GM18508 (cell line): ENCODE measurements around the gene FAM184A.

ENCODE experiments used
- ATAC-seq: cut with Tn5 transposase; IDR thresholded peaks from one replicate; pipeline ENCODE4 v1.9.1; 2021; ENCODE audit warnings: moderate number of reproducible peaks; ENCODE audit not compliant: insufficient read depth, unreplicated experiment

Gene FAM184A

DNA sequence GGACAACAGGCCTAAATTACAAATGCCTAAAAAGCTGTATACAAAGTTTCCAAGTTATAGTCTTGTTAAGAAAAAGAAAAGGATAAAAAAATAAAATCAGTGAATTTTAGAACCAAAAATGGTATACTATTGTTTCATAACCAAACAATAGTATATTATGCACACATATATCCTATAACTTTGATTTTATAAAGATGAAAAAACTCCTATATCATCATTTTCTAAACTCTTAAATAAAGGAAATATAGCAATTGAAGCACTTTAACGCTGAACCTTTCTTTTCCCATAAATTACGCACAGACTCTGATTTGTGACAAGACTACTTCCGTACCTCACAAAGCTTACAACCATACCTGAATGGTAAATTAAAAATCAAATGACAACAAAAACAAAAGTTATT is 107.6 kb downstream of the FAM184A start:
- no peak for ATAC-seq

DNA sequence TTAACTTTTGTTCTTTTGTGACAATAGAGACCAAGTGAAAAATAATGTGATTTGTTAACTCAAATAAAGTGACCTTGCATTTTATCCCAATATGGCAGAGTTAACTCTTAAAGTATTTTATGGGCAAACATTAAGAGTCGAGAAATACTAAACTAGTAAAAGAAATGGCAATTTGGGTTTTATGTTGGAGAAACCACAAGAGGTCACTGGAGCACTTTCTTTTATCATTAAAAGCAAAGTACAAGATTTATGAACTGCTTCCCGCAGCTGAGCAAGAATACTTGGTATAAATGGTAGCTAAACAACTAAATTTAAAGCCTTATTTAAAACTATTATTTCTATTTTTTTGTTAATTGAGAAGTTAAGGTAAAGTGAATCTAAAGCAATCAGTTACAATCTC is 110.0 kb downstream of the FAM184A start:
- no peak for ATAC-seq

DNA sequence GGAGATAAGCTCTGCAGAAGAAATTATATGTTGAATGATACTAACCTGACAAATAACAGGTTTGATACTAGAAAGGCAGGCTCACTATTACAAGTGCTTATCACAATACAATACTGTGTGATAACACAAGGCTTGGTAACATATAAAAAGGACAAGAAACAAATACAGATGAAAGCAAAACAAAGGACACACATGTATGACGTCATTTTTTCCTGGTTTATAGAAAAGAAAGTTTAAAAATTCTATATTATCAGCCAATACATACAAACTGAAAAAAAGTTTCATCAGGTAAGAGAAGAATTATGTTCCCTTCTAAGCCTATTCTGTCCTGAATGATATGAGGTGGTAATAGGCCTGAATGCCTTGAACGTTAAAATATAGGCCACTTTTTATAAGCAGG is 111.2 kb downstream of the FAM184A start:
- no peak for ATAC-seq

DNA sequence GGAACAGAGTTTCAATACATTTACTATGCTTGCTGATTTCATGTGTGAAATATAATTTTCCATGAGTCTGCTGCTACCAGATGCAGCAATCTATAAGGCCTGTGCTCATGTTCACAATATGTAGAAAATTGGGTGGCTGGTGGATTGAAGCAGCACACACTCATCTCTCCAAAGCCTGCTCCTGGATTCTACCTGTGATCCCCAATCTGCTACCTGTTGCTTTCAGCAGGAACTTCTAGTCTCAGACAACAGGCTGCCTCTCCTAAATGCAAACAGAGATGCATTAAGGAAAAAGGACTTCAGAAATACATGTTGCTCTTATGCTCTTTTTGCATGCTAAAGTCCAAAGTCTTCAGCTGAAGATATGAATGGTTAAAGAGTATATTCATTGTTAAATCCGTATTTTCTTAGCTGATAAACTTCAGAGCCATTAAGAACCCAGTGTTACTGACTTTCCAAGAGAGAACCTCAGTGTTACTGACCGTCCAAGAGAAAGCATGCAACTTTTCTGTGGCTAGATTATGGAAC is 112.6 kb downstream of the FAM184A start:
- no peak for ATAC-seq

DNA sequence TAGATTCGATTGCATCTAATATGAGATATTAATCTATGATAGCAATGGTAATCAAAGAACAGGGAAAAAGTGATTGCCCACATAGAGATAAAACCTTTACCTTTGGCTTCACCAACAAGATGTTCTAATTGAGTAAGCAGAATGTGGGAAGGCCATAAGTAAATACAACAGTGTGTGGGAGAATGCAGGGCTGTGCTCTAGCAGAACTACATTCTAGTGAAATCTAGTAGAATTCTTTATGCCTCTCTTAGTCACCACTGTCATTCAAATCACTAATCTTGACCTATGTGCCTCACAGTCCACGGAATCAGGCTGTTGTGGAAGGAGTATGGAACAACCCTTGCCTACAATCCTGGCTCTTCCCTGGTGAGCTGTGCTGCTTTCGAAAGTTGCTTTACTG is 113.1 kb downstream of the FAM184A start:
- ATAC-seq = no peak

DNA sequence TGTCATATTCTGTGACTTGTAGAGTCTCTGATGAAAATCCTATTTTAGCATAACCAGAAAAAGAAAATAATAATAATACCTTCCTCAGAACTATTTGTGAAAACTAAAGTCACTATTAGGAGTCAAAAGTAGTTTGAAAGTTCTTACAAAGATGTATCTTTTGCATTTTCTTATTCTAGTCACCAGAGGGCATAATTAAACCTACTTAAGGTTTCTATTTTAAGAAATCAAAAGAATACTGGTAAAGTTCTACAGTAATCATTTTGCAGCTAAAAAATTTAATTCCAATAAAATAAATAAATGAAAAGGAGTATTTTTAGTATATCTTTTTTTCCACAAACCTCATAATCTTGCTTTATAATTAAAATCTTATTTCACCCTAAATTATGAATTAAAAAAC is 115.5 kb downstream of the FAM184A start:
- ATAC-seq = no peak

DNA sequence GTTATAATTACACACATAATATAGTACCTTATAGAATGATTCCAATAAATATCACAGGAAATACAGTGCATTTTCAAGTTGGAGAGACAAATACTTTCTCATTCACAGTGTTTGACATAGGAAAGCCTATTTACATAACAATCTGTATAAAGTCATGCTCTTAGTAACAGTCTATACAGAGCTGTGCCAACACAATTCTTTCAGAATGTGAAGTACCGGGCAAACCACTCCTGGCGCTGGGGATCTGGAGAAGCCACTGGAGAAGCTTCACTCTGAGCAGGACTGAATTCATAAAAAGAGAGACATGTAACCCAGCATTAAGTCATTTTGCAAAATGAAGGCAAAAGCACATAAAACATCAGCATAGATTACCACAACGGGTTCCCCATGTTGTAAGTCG is 118.6 kb downstream of the FAM184A start:
- no peak for ATAC-seq

DNA sequence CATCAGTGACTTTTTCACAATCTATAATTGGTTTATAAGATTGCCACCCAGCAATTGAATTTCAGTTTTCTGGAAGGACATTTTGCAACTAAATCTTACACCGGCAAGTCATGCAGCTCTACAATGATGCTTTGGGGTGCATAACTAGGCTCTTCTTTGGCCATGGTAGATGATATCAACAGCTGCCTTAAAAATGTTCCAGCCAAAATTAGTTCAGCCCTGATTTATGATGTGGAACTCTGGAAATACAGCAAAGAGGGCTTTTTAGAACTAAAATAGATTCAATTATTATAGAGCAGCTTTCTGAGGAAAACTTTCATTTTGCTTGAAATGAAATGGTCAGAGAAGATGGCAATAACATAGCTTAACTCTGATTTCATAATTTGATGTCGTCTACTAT is 125.1 kb downstream of the FAM184A start:
- no peak for ATAC-seq

DNA sequence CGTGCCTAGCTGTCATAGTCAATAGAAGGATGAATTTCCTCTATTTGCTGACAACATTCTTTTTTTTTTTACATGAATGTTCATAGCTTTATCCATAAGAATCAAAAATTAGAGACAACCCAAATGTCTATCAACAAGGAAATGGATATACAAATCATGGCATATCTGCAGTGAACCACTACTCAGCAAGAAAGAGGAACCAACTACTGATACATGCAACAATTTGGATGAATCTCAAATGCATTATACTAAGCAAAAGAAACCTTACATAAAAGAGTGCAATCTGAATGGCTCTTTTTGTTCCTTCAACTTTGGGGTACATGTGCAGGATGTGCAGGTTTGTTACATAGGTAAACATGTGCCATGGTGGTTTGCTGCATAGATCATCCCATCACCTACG is 125.8 kb downstream of the FAM184A start:
- no peak for ATAC-seq

DNA sequence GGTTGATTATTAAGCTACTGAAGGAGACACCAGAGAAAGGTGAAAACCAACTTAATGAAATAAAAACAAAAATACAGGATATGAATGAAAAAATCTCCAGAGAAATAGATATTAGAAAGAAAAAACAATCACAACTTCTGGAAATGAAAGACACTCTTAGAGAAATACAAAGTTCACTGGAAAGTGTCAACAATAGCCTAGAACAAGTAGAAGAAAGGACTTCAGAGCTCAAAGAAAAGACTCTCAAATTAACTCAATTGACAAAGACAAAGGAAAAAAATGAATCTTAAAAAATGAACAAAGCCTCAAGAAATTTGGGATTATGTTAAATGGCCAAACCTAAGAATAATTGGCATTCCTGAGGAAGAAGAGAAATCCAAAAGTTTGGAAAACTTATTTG is 133.2 kb downstream of the FAM184A start:
- no peak for ATAC-seq

DNA sequence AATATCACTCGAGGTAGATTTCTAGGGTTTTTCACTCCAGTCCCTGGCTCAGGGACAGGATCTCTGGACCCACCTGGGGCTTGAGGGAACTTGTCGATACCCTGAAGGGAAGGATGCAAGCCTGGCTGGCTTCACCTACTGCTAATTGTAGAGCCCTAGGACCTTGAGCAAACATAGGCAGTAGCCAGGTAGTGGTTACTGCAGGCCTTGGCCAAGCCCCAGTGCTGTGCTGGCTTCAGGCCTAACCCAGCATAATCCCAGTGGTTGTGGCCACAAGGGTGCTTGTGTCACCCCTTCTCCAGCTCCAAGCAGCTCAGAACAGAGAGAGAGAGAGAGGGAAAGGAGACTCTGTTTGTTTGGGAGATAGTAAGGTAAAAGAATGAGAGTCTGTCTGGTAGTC is 137.7 kb downstream of the FAM184A start:
- ATAC-seq = no peak

DNA sequence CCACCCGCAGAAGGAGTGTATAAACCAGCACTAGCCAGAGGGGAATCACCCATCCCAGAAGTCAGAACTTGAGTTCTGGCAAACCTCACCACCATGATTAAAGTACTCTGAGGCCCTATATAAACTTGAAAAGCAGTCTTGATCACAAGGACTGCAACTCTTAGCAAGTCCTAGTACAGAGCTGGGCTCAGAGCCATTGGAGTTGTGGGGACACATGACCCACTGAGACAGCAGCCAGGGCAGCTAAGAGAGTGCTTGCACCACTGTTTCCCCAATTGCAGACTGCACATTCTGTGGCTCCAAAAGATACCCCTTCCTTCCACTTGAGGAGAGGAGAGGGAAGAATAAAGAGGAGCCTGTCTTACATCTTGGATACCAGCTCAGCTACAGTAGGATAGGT is 138.8 kb downstream of the FAM184A start:
- ATAC-seq = no peak

DNA sequence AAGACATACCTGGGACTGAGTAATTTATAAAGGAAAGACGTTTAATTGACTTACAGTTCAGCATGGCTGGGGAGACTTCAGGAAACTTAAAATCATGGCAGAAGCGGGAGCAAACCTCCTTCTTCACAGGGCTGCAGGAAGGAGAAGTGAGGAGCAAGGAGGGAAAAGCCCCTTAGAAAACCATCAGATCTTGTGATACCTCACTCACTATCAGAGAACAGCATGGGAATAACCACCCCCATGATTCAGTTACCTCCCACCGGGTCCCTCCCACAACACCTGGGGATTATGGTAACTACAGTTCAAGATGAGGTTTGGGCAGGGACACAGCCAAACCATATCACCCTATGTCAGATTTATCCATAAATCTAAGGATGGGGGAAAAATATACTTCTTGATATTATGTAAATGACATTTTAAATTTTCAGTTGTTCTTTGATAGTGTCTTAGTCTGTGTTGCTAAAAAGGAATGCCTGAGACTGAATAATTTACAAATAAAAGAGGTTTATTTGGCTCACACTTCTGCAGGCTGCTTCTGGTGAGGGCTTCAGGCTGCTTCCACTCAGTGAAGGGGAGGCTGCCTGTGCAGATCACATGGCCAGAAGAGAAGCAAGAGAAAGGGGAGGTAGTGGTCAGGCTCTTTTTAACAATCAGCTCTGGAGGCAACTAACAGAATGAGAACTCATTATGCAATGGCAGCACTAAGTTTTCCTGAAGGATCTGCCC is 142.3 kb downstream of the FAM184A start:
- ATAC-seq = no peak

DNA sequence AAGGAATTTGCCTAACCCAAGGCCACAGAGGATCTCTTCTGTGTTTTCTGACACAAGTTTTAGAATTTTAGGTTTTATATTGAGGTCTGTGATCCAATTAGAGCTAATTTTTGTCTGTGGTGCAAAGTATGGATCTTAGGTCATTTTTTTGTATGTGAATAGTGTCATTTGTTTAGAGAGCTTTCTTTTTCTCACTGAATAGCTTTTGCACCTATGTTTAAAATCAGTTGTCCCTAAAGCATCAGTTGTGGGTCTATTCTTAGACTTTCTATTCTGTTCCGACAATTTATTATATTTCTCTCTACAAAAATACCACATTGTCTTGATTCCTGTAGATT is 143.2 kb downstream of the FAM184A start:
- ATAC-seq = no peak

DNA sequence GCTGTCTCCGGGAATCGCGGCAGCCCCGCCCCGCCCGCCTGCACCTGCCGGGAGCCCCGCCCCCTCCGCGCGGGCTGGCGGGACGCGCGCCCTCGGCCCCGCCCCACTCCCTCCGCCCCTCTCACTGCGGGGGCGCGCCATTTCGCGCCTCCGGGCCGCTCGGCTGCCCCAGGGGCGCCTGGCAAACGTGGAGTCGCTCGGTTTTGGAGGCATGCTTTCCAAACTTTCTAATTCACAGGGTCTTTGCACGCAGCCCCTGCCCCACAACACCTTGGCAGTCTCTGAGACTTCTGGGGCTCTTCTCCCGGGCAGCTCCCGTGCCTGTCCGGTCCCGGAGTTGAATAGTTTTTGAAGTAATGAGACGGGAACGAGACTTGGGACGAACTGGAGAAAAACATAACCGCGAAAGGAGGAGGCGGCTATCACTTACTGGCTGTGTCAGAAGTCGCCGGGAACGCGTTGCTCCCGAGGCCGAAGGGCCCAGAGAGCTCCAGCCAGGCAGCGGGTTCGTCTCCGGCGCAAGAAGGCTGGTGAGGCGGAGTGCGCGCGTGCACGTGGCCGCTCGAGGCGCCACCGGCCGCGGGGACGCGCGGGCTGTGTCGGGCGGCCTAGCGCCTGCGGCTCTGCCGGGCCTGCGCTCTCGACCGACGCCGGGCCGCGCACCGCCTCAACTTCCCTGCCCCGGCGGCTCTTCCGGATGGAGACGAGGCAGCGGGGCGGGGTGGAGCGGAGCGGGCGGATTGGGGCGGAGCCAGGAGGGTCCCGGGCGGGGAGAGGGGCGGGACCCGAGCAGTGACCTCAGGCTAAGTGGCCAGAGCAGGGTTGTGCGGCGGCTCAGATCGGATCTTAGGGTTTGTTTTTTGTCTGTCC is 143.8 kb downstream of the FAM184A start, which contains the start of gene MCM9:
TSS of gene MCM9 (minus strand) at position 699 of the 870 bp plus-strand sequence. CDS start 3,436 bp downstream, outside the sequence.
- ATAC-seq = peak; percentile 91

DNA sequence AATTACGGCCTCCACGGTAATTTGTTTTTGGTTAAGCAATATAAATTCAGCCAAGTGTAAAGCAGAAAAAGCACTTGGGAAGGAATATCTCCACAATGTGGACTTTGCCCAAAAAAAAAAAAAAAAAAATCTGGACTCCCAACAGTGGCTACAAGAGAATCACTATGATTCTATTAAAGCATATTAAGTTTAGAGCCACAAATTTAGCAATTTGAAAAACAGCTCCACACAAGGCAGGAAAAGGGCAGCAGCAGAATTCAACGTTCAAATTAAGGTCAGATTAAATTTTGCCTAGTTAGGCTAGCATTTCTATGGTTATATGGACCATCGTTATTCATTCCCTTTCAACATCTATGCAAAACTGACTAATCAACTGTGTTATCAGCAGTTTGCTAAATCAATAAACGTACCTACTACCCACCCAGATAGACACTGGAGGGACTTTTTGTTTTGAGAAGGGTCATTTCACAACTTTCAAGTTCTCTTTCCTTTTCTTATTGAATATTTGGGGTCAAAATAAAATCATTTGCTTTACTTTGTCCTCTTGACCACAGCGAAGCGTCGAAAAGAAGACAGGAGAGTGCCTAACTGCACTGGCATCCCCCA is 144.5 kb downstream of the FAM184A start:
- ATAC-seq = peak; percentile 10

DNA sequence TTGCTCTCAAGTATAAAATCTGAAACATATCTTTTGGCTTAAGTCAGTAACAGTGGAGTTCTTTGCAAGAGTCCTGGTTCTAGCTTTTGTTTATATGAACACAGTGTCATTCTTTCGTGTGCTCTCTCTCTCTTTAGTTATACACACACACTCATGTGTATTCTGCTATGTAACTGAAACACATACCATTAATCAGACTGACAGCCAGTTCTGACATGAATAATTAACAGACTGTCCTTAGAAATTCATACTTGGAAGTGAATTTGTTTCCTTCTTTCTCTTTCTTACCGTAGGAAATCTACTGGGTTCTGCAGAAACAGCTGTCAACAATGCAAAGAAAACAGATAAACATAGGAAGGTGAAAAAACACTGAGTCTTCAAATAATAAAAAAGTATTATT is 146.0 kb downstream of the FAM184A start:
- ATAC-seq = no peak

DNA sequence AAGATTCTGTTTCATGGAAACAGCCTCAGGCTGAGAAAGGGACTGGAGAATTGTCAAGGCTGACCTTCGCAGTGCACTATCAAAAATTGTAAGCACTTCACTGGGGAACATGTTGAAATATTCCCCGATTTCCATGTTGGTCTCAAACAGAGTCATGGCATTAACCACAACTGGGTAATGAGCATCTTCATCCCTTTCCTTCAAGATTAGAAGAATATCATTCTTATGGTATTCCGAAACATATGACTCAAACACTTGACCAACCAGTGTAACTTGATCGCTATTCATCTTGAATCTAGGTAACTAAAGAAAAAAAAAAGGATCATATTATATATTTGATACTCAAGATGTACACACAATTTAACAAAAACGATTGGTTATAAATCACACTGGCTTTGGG is 147.0 kb downstream of the FAM184A start:
- ATAC-seq = no peak

DNA sequence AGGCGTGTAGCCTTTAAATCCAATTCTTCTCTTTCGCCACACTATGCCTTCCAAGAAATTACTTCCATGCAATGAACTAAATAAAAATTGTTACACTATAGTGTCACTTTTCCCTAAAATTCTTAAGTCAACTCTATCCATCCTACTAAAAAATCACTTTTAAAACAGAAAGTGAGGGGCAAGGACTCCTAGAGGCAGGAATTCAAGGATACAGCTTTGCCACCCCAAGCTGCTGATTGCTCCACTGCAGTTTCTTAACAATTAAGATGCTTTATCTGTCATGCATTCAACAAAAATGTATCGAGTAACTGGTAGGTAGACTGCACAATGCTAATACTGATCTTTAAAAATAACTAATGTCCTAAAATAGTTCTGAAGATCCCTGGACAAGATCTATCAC is 147.8 kb downstream of the FAM184A start:
- no peak for ATAC-seq

DNA sequence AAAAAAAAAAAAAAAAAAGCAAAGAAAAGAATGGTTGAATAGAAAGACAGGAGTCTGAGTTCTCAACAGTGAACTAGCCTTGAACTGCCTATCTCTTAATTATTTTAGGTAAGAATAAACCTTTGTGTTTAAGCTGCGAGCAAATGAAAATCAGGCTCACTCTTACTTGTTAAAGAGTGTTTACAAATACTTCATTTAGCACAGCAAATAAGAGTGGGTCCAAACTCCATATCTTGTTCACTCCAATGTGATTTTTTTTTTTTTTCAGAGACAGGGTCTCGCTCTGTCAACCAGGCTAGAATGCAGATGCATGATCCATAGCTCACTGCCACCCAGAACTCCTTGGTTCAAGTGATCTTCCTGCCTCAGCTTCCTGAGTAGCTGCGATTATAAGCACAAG is 155.4 kb downstream of the FAM184A start:
- ATAC-seq = no peak

DNA sequence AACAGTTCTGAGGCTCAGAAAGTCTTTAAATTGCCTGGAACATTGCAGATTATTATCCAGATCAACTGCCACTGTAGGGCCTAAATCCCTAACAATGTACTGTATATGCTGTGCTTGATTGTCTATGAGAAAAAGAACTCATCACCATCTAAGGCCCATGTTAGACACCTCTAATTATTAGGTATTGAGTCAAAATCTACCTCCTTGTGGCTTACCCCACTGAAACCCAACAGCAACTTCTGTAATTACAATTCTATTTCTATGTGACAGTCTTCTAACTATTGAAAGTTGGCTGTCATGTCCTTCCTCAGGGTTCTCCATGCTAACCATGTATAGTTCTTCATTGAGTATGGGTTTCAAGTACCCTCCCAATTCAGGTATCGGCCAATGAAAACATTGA is 157.4 kb downstream of the FAM184A start:
- no peak for ATAC-seq
